Activated CD4-positive, alpha-beta T cell treated with anti-CD3 and anti-CD28 coated beads for 36 hours (primary cell): ENCODE results near the gene USP48. TPM values are rescaled to one million over a fixed set of nuclear protein-coding genes. Genes with fewer than 3 reads are reported as not detected.
A peak's percentile ranks its signal among the peaks of the same experiment; 100 is the strongest.

Experiments
- ATAC-seq: fragments of 200-7000 bp; cut with Tn5 transposase; one replicate; pipeline ENCODE4 v1.10.0; 2021; ENCODE audit warnings: mild to moderate bottlenecking, moderate library complexity
- CTCF ChIA-PET: fragments of 350-600 bp; sonication (Branson Sonifier 250); formaldehyde crosslinking; loops from one replicate; lab custom pipeline; 2021; ENCODE audit warnings: antibody characterized with exemption; lab: Charles Lee
- POLR2A ChIA-PET: fragments of 350-600 bp; sonication (Branson Sonifier 250); formaldehyde crosslinking; loops from one replicate; lab custom pipeline; 2021; ENCODE audit warnings: antibody characterized with exemption, inconsistent platforms; lab: Charles Lee
- DNase-seq: peaks from one replicate; pipeline ENCODE4 v3.0.0-alpha.2; 2020
- H3K27ac Mint-ChIP-seq: one replicate; pipeline ENCODE4 v1.8.0; 2021; ENCODE audit warnings: mixed read lengths
- H3K27me3 Mint-ChIP-seq: one replicate; pipeline ENCODE4 v1.8.0; 2021; ENCODE audit warnings: mixed read lengths
- H3K36me3 Mint-ChIP-seq: one replicate; pipeline ENCODE4 v1.8.0; 2021; ENCODE audit warnings: low read depth, mixed read lengths
- H3K4me1 Mint-ChIP-seq: one replicate; pipeline ENCODE4 v1.8.0; 2021; ENCODE audit warnings: mixed read lengths
- H3K4me3 Mint-ChIP-seq: one replicate; pipeline ENCODE4 v1.8.0; 2021; ENCODE audit warnings: mild to moderate bottlenecking, moderate library complexity, mixed read lengths
- H3K9me3 Mint-ChIP-seq: one replicate; pipeline ENCODE4 v1.8.0; 2021; ENCODE audit warnings: low read depth, mixed read lengths
- intact Hi-C, 2 experiments: fragments of 100-400 bp; cut with DNase I in 1 of 2; cut with micrococcal nuclease in 1 of 2; formaldehyde crosslinking; loops; one replicate each; pipeline versions ENCODE4 v1.14.2 to v1.15.1; 2022 to 2024; cut with DNase I, micrococcal nuclease
- total RNA-seq, 2 experiments: library from RNA; stranded (reverse); gene quantifications; one replicate each; pipeline ENCODE4 v1.2.3, GENCODE V29; 2021

The USP48 gene
- total RNA-seq, 2 experiments from 2014 or later: 66.9 to 81.5 TPM

DNA sequence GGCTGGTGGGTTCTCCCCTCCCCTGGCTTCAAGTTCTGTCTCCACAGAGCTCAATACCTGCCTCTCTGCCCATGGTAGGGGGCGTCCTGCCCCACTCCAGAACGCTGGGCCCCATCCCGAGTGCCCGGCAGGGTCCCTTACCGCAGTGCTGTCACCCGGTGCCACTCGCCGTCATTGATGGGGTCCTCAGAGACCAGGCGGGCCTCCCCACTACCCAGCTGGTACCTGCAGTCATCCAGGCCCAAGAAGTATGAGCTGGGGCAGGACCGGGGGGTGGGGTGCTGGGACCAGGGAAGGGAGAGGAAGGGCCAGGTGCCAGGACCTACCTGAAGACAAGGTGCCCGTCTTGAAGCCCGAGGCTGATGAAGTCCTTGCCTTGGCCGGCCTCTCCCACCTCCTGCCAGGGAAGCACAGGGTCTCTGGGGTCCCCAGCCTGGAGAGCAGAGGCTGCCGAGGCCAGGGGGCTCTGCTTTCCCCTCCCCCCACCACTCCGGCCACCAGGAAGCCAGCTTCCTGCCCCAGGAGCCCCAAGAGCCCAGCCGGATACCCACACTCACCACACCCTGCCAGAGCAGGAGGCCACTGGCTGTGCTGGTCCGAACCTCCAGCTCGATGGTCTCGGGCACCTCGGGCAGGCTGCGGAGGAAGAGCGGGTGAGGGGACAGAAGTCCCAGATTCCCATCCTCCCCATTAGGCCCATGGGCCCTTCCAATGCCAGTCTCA, 41.2 kb upstream of the USP48 start:
- CTCF ChIA-PET: no interaction called here
- ATAC-seq: no peak
- no peak overlapping the region for H3K4me3 Mint-ChIP-seq
- H3K36me3 Mint-ChIP-seq: no peaks in the 10 kb centered on the region
- no peaks in the 10 kb centered on the region for H3K27me3 Mint-ChIP-seq
- intact Hi-C loops: no loop called here
- no peaks in the 10 kb centered on the region for H3K4me1 Mint-ChIP-seq
- DNase-seq: no peak
- POLR2A ChIA-PET: no interaction called here
- no peaks in the 10 kb centered on the region for H3K9me3 Mint-ChIP-seq
- no peak overlapping the region for H3K27ac Mint-ChIP-seq

DNA sequence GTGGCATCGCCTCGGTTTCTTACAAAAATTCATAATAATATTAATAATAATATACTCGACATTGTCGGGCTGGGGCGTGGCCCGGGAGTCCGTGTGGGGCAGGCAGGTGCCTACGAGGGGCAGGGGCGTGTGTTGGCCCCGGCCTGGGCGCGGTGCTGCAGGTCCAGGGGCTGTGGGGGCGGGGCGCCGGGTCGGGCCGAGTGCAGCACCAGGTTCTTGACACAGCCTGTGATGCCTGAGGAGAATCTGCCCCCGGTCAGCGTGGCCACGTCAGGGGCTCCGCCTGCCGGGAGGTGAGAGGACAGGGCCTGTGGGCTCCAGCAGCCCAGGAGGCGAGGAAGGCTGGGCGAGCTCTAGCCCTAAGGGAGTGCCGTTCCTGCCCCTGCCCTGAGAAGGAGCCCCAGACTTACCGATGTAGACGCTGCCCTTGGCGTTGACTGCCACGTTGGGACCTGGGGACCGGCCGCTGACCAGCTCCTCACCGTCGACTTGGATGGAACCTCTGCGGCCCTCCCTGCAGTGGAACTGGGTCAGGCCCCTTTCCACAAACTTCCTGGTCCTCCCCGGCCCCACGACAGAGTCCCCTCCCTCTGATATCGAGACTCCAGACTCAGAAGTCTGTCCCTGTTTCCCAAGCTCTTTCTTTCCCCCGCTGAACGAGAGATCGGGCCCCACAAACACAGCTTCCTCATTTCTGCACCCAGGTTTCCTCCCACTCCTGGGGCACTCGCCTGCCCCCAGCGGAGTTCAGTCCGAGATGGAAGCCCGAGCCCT, 40.4 kb upstream of the USP48 start:
- H3K4me3 Mint-ChIP-seq: no peak overlapping the region
- no peaks in the 10 kb centered on the region for H3K9me3 Mint-ChIP-seq
- H3K36me3 Mint-ChIP-seq: no peaks in the 10 kb centered on the region
- ATAC-seq (no peak), DNase-seq (no peak)
- no peak overlapping the region for H3K27ac Mint-ChIP-seq
- intact Hi-C loops: no loop called here
- ChIA-PET POLR2A (no interaction called here), CTCF (no interaction called here)
- H3K4me1 Mint-ChIP-seq: peaks cover 2% of the 10 kb centered on the region
- no peaks in the 10 kb centered on the region for H3K27me3 Mint-ChIP-seq

DNA sequence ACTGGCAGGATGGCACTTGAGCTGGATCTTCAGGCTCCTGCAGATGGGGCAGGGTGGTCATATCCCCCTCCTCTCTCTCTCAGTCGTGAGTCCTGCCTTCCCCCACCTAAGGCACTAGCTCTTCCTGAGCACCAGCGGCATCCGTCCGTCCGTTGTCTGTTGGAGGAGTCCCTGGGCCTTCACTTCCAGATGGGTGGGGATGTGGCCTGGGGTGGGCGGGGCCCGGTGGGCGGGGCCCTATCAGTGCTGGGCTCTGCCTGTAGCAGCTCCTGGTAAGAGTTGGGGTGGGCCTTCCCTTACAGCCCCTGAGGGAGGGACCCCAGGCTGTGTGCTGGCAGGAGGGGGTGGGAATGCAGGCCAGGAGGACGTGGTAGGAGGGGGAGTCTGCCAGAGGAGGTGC, 39.4 kb upstream of the USP48 start:
- Mint-ChIP-seq H3K27ac (no peak overlapping the region), H3K9me3 (no peaks in the 10 kb centered on the region), H3K4me3 (no peak overlapping the region), H3K36me3 (no peaks in the 10 kb centered on the region), H3K27me3 (no peaks in the 10 kb centered on the region), H3K4me1 (peaks cover 2% of the 10 kb centered on the region)
- ATAC-seq (no peak), DNase-seq (no peak)
- intact Hi-C loops: no loop called here
- POLR2A ChIA-PET: no interaction called here
- CTCF ChIA-PET: no interaction called here

DNA sequence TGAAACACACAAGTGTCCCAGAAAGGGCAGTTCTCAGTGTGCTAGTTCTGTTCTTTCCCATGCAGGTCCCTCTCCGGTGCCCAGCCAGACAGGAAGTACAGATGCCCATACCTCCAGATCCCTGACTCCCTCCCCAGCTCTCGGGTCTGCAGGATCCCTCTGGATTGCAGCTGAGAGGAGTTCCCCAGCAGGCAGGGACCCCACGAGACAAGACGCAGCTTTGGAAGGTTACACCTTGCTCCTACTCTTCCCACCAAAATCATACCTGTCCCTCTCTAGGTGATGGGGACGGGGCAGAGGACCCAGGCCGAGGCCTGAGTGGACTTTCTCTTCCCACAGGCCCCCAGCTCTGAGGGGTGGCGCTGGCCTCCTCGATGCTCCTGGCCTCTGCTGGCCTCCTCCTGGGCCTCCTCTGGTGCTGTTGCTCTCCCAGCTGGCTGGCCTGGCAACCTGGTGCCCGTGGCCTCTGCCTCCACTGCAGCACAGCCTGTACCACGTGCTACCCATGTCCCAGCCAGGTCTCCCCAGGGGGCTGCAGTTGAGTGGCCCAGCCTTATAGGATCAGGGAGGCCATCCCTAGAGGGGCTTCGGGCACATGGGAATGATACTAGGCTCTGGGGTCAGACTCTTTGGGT, 38.6 kb upstream of the USP48 start:
- no peak overlapping the region for H3K27ac Mint-ChIP-seq
- CTCF ChIA-PET: no interaction called here

DNA sequence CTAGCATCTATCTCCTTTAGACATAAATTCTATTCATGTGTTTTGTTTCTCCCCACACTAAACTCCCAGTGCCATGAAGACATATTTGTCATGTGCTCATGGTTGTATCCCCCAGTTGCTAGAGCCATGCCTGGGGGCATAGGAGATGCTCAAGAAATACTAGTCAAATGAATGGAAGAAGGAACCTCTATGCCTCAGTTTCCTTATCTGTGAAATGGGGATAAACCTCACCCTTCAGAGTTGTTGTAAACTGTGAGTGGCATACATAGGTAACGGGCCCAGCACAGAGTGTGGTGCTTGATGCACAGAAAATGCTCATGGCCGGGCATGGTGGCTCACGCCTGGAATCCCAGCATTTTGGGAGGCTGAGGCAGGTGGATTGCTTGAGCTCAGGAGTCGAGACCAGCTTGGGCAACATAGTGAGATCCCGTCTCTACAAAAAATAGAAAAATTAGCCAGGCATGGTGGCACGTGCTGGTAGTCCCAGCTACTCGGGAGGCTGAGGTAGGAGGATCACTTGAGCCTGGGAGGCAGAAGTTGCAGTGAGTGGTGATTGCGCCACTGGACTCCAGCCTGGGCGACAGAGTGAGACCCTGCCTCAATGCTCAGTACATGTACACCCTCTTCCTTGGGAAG, 37.8 kb upstream of the USP48 start:
- POLR2A ChIA-PET: no interaction called here
- Mint-ChIP-seq H3K27me3 (no peaks in the 10 kb centered on the region), H3K27ac (no peak overlapping the region), H3K4me1 (peaks cover 2% of the 10 kb centered on the region), H3K9me3 (no peaks in the 10 kb centered on the region), H3K36me3 (no peaks in the 10 kb centered on the region), H3K4me3 (no peak overlapping the region)
- CTCF ChIA-PET: no interaction called here
- DNase-seq: no peak
- intact Hi-C loops: no loop called here
- ATAC-seq: no peak

More for the DNA sequence above, 38.6 kb upstream of the USP48 start:
- Mint-ChIP-seq H3K9me3 (no peaks in the 10 kb centered on the region), H3K4me3 (no peak overlapping the region), H3K36me3 (no peaks in the 10 kb centered on the region), H3K27me3 (no peaks in the 10 kb centered on the region), H3K4me1 (peaks cover 2% of the 10 kb centered on the region)
- ATAC-seq (no peak), DNase-seq (no peak)
- intact Hi-C loops: no loop called here
- POLR2A ChIA-PET: no interaction called here

DNA sequence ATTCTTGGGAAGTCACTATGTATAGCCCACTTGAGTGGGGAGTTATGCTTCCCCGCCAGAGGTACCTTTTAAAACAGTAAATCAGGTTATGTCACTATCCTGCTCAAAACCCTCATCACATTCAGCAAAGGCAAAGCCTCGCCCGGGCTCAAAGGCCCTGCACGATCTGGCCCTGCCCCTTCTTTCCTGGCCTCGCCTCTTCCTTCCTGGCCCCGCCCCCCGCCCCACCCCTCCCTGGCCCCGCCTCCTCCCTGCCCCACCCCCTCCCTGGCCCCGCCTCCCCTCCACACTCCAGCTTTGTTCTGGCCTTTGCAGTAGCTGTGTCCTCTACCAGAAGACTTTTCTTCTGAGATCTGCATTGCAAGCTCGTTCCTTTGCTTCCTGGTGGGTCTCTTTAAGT, 35.7 kb upstream of the USP48 start:
- intact Hi-C loops: loop anchor here in 1 of 2 experiments (1.0 to 5.0 kb wide), 3 partner anchors 35 to 159 kb away; partner anchors contain the start of gene USP48
- CTCF ChIA-PET: no interaction called here

DNA sequence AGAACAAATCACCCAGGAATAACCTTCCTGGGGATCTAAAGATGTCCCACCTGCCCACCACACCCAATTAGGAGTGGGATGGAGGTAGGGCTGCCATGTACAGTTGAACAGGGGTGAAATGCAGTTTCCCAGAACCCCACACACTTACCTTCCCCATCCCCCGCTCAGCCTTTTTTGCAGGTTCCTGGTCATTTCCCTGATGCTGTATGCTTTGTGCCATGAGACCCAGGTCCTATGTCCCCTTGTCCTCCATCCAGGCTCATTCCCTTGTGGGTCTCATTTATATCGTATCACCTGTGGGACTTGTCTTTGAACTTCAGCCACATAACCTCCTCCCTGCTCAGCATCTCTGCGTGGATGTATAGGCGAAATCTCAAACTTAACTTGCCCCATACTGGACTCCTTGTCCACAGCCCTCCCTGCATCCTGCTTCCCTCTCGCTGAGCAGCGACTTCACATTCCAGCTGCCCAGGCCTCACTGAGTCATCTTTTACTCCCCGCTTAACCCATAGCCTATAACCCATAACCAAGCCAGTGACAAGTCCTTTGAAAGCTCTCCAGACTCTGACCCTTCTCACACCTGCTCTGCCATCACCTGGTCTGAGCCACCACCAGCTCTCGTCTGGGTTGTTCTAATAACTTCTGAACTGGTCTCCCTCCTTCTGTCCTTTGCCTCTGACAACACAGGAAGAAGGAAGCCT, 33.8 kb upstream of the USP48 start:
- no peak for DNase-seq
- CTCF ChIA-PET: interaction anchor here (0.5 kb wide), 1 partner anchor 166 kb away, joined by 4 read pairs; no protein-coding TSS in a partner anchor
- intact Hi-C loops: loop anchor here in 1 of 2 experiments (5.0 kb wide), 1 partner anchor 146 kb away; no protein-coding TSS in a partner anchor

More for the DNA sequence above, 35.7 kb upstream of the USP48 start:
- POLR2A ChIA-PET: no interaction called here
- no peaks in the 10 kb centered on the region for H3K9me3 Mint-ChIP-seq
- ATAC-seq (peak; percentile 67), DNase-seq (peak; percentile 69)
- no peak overlapping the region for H3K4me3 Mint-ChIP-seq
- H3K4me1 Mint-ChIP-seq: peaks cover 6% of the 10 kb centered on the region
- no peak overlapping the region for H3K27ac Mint-ChIP-seq
- peaks cover 6% of the 10 kb centered on the region for H3K27me3 Mint-ChIP-seq
- no peaks in the 10 kb centered on the region for H3K36me3 Mint-ChIP-seq

DNA sequence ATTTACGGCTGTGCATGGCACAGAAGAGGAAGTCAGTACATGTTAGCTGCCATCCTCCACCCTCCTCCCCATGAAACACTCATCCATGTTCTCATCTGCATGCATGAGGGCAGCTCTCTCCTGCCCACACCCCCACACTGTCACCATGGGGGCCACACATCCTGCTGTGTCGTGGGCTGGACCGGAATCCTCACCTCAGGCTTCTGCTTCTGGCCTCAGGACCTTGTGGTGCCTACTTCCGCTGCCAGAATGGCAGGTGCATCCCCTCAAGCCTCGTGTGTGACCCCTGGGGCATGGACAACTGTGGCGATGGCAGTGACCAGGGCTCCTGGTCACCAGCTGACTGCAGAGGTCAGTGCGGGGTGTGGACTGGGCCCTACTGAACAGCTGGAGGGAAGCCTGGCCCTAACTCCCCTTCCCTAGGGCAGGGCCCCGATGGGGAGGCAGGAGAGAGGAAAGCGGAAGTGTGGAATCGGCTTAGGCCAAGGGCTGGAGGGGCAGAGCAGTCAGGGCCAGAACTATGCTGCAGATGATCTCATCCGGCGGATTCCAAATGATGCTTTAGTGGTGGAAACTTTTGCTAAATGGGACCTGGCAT, 32.9 kb upstream of the USP48 start:
- Mint-ChIP-seq H3K4me1 (peaks cover 6% of the 10 kb centered on the region), H3K27me3 (peaks cover 18% of the 10 kb centered on the region), H3K27ac (no peak overlapping the region), H3K9me3 (no peaks in the 10 kb centered on the region), H3K4me3 (no peak overlapping the region), H3K36me3 (no peaks in the 10 kb centered on the region)
- intact Hi-C loops: loop anchor here in 1 of 2 experiments (5.0 kb wide), 1 partner anchor 146 kb away; no protein-coding TSS in a partner anchor
- no peak for ATAC-seq
- DNase-seq: no peak
- ChIA-PET POLR2A (no interaction called here), CTCF (interaction anchor here (1.7 kb wide), 1 partner anchor 31 kb away, joined by 7 read pairs; no protein-coding TSS in a partner anchor)

More for the DNA sequence above, 33.8 kb upstream of the USP48 start:
- Mint-ChIP-seq H3K4me1 (peaks cover 6% of the 10 kb centered on the region), H3K9me3 (no peaks in the 10 kb centered on the region), H3K36me3 (no peaks in the 10 kb centered on the region), H3K27ac (no peak overlapping the region), H3K4me3 (no peak overlapping the region), H3K27me3 (peaks cover 15% of the 10 kb centered on the region)
- POLR2A ChIA-PET: no interaction called here
- ATAC-seq: no peak

DNA sequence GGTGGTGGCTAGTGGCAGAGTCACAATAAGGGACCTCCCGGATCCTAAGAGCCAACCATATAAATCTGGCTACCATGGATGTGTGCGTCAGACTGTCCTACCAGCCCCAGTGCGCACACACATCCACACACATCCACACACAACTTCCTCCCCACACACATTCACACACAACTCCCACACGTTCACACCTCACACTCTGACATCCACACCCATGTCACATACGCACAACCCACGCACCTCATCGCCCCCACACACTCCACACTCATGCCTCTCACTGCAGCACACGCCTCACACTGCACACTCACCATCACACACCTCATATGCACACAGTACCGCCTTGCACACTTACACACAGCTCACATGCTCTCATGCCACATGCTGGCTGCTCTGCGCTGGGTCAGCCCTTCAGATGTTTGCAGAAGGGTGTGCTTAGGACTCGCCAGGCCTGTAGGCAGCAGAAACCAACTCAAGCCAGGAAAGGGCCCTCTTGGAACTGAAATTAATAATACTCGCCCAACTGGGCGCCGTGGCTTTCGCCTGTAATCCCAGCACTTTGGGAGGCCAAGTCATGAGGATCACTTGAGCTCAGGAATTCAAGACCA, 32.1 kb upstream of the USP48 start:
- Mint-ChIP-seq H3K9me3 (no peaks in the 10 kb centered on the region), H3K27ac (no peak overlapping the region)
- intact Hi-C loops: loop anchor here in 1 of 2 experiments (5.0 kb wide), 1 partner anchor 147 kb away; no protein-coding TSS in a partner anchor

More for the DNA sequence above, 32.1 kb upstream of the USP48 start:
- CTCF ChIA-PET: interaction anchor here (1.7 kb wide), 1 partner anchor 30 kb away, joined by 7 read pairs; no protein-coding TSS in a partner anchor
- Mint-ChIP-seq H3K4me1 (peaks cover 6% of the 10 kb centered on the region), H3K36me3 (no peaks in the 10 kb centered on the region), H3K4me3 (no peak overlapping the region), H3K27me3 (peaks cover 20% of the 10 kb centered on the region)
- POLR2A ChIA-PET: interaction anchor here (0.6 kb wide), 1 partner anchor 209 kb away, joined by 4 read pairs; no protein-coding TSS in a partner anchor
- DNase-seq: no peak
- ATAC-seq: no peak
